ENCODE data around the gene PRKAR1B. TPM values are rescaled to one million over a fixed set of nuclear protein-coding genes. Genes with fewer than 3 reads are reported as not detected.
"Not testable (repeated sequence)": the region's sequence is repeated elsewhere in the genome, so short reads cannot be mapped to it uniquely, and the experiment has no call there.

Gene PRKAR1B
- total and polyA plus RNA-seq, 10 of the 15 experiments (the other 5 are each of a cell fraction or from before 2014, with no cell fraction given): 1.4 to 45.6 (median 19.3) TPM

- RAD21 ChIA-PET (ENCODE audit: unreplicated experiment): interaction anchor here (0.7 kb wide), 1 partner anchor 251 kb away, joined by 6 read pairs; no protein-coding TSS in a partner anchor
- in situ Hi-C loops (cut with MboI); SMC1A ChIA-PET (ENCODE audit: uncharacterized antibody, unreplicated experiment); ATAC-seq; intact Hi-C loops (cut with micrococcal nuclease; ENCODE audit: unreplicated experiment); BruUV-seq (replicated peaks); POLR2A ChIA-PET; H3K9ac ChIP-seq (ENCODE audit: control insufficient read depth, insufficient read depth, low read length); H3K4me3 ChIP-seq; H3K4me1 ChIP-seq (ENCODE audit: control insufficient read depth, insufficient read depth, low read length); H3K4me2 ChIP-seq (ENCODE audit: control insufficient read depth, insufficient read depth); H3K27ac ChIP-seq (ENCODE audit: control insufficient read depth, insufficient read depth); H3K27me3 ChIP-seq (replicated peaks in 1 of 2; ENCODE audit: control insufficient read depth in 2 of 2, insufficient read depth in 2 of 2, low read length in 1 of 2); H4K20me1 ChIP-seq (ENCODE audit: control insufficient read depth, insufficient read depth); H3K79me2 ChIP-seq (ENCODE audit: control insufficient read depth, insufficient read depth, low read length); DNase-seq (ENCODE audit: low read depth, low spot score); H2AFZ ChIP-seq (ENCODE audit: control insufficient read depth, low read depth, low read length); H3K9me3 ChIP-seq (replicated peaks; ENCODE audit: control insufficient read depth, insufficient read depth, low read length); CTCF ChIA-PET; FAIRE-seq: not testable (repeated sequence)
- 90% methylated on average over 14 of the region's 14 CpGs for WGBS (ENCODE audit: insufficient coverage, insufficient replicate concordance, low lambda C conversion rate, missing lambda C conversion rate)
- peaks cover 9 to 28% of the 10 kb centered on the region in 2 experiments; a peak in 3 of 4 replicates for H3K36me3 ChIP-seq (ENCODE audit: control insufficient read depth in 2 of 2, insufficient read depth in 2 of 2, low read length in 1 of 2)
These were observed 16.5 kb upstream of the PRKAR1B start for GRCh38 chr7:743341-744127.

- no peaks in the 10 kb centered on the region for H3K4me1 ChIP-seq (ENCODE audit: control insufficient read depth, insufficient read depth, low read length)
- no peak overlapping the region for H3K27ac ChIP-seq (ENCODE audit: control insufficient read depth, insufficient read depth)
- ChIA-PET CTCF (no interaction called here), POLR2A (no interaction called here), SMC1A (ENCODE audit: uncharacterized antibody, unreplicated experiment) (no interaction called here), RAD21 (ENCODE audit: unreplicated experiment) (no interaction called here)
- no peak overlapping the region for H3K4me3 ChIP-seq
- no peak for ATAC-seq
- intact Hi-C loops (cut with micrococcal nuclease; ENCODE audit: unreplicated experiment) (no loop called here), in situ Hi-C loops (cut with MboI) (no loop called here)
- no peaks in the 10 kb centered on the region for H4K20me1 ChIP-seq (ENCODE audit: control insufficient read depth, insufficient read depth)
- no peak for FAIRE-seq
- no peak overlapping the region for H2AFZ ChIP-seq (ENCODE audit: control insufficient read depth, low read depth, low read length)
- BruUV-seq (replicated peaks): no TSS peak
- no peak overlapping the region for H3K4me2 ChIP-seq (ENCODE audit: control insufficient read depth, insufficient read depth)
- no peak overlapping the region for H3K9ac ChIP-seq (ENCODE audit: control insufficient read depth, insufficient read depth, low read length)
- no peaks in the 10 kb centered on the region for H3K27me3 ChIP-seq (replicated peaks in 1 of 2; ENCODE audit: control insufficient read depth in 2 of 2, insufficient read depth in 2 of 2, low read length in 1 of 2)
- H3K79me2 ChIP-seq (ENCODE audit: control insufficient read depth, insufficient read depth, low read length): no peaks in the 10 kb centered on the region; the same call in 1 of the 2 replicates
- WGBS (ENCODE audit: insufficient coverage, insufficient replicate concordance, low lambda C conversion rate, missing lambda C conversion rate): 98% methylated on average over 8 of the region's 8 CpGs
- H3K9me3 ChIP-seq (replicated peaks; ENCODE audit: control insufficient read depth, insufficient read depth, low read length): no peaks in the 10 kb centered on the region; the same call in 2 of the 3 replicates
- peaks cover 9 to 28% of the 10 kb centered on the region in 2 experiments; a peak in 3 of 4 replicates for H3K36me3 ChIP-seq (ENCODE audit: control insufficient read depth in 2 of 2, insufficient read depth in 2 of 2, low read length in 1 of 2)
- DNase-seq (ENCODE audit: low read depth, low spot score): no peak
- TF ChIP-seq CREB1 (IDR thresholded peaks at IDR 0.05; ENCODE audit: low read depth) (no peak), ZNF687 (IDR thresholded peaks at IDR 0.05) (no peak), HDAC2 (IDR thresholded peaks at IDR 0.05) (no peak), MYB (IDR thresholded peaks at IDR 0.05; ENCODE audit: borderline replicate concordance, low read depth, low read length) (no peak), CEBPZ (IDR thresholded peaks at IDR 0.05; ENCODE audit: low read depth, low read length) (no peak), CTCF (IDR thresholded peaks at IDR 0.05 in 2 of 3, conservative IDR thresholded peaks at IDR 0.05 in 1 of 3; ENCODE audit: control insufficient read depth in 2 of 3, extremely low read depth in 1 of 3, insufficient read depth in 1 of 3, low read depth in 3 of 3, low read length in 3 of 3) (no peak)
These were observed 15.7 kb upstream of the PRKAR1B start for GRCh38 chr7:742791-743190.

All from GM12878 (cell line).